ENCODE measurements around the gene KRT75.

GRCh38 chr12:52436000-52436827 is 2.0 kb upstream of the KRT75 start:
- no peak for TF ChIP-seq POLR2A (IDR thresholded peaks at IDR 0.05)
- TF ChIP-seq POLR2AphosphoS5 (IDR thresholded peaks at IDR 0.05): no peak

Data from stomach (tissue), 4 donors.